HG02973 (cell line): Measurements from ENCODE around the gene RAB3B.

ENCODE experiments used
- ATAC-seq: cut with Tn5 transposase; IDR thresholded peaks from one replicate; pipeline ENCODE4 v1.9.1; 2021; ENCODE audit warnings: moderate library complexity; ENCODE audit not compliant: unreplicated experiment

RAB3B gene

GRCh38 chr1:51957618-51958017 lies 32.9 kb downstream of the RAB3B start:
- ATAC-seq, result no peak

- no peak for ATAC-seq
Observed at GRCh38 chr1:51956528-51957509, 33.7 kb downstream of the RAB3B start.

GRCh38 chr1:51955797-51956527 lies 34.5 kb downstream of the RAB3B start:
- ATAC-seq, result no peak

DNA sequence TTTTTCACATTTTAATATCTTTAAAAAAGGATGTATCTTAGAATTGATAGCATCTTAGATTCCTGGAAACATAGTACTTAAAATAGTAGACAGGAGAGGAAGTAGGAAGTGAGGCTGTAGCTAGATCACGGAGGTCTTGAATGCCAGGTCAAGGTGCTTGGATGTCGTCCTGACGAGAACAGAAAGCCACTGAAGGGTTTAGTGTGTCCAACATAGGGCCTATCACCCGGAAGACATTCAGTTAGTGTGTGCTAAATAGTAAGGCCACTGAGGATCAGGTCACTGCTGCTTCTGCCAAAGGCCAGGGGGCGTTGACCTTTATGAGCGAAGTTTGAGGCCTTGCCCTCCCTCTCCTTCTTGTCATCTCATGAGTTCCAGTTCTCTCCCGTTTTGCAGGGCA lies 35.7 kb downstream of the RAB3B start:
- ATAC-seq, result no peak

- no peak for ATAC-seq
Observed at GRCh38 chr1:51953079-51953478, 37.4 kb downstream of the RAB3B start.

DNA sequence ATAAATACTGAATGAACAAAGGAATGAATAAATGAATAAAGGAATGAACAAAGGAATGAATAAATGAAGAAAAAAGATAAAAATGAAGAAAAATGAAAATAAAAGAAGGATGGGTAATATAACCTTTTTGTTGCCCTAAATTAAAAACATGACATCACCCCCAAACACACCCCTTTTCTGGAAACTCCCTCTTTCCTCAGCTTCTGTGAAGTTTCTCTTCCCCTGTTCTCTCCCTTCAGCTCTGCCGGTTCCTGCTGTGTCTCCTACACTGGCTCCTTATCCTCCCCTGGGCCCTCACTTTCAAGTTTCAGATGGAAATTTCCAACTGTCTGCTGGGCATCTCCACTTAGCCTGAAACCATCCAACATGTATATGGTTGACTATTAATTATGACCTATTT lies 37.9 kb downstream of the RAB3B start:
- ATAC-seq, result no peak

- ATAC-seq, result no peak
Observed at GRCh38 chr1:51950701-51951100, 39.8 kb downstream of the RAB3B start.

- ATAC-seq, result no peak
Observed at GRCh38 chr1:51949014-51949702, 41.3 kb downstream of the RAB3B start.

- ATAC-seq, result no peak
Observed at GRCh38 chr1:51948491-51948915, 42.0 kb downstream of the RAB3B start.

GRCh38 chr1:51946300-51946699 lies 44.2 kb downstream of the RAB3B start:
- ATAC-seq, result no peak

- ATAC-seq, result no peak
Observed at GRCh38 chr1:51945591-51945990, 44.9 kb downstream of the RAB3B start.

DNA sequence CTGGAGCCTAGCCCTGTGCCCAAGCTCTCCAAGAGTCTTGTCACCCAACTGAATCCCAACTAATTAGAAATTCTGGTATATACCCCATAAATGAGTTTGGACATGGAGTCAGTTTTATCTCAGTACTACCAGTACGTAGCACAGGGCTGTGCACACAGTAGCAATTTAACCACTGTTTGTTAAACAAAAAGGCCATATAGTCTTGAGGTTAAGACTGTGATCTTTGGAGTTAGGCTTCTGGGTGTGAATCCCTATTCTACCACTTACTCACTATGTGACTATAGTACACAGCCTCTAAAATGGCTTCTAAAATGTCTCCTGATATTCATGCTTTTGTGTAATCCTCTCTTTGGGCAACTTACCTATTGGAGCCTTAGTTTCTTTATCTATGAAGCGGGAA lies 48.2 kb downstream of the RAB3B start:
- no peak for ATAC-seq

GRCh38 chr1:51941528-51941927 lies 49.0 kb downstream of the RAB3B start:
- no peak for ATAC-seq

DNA sequence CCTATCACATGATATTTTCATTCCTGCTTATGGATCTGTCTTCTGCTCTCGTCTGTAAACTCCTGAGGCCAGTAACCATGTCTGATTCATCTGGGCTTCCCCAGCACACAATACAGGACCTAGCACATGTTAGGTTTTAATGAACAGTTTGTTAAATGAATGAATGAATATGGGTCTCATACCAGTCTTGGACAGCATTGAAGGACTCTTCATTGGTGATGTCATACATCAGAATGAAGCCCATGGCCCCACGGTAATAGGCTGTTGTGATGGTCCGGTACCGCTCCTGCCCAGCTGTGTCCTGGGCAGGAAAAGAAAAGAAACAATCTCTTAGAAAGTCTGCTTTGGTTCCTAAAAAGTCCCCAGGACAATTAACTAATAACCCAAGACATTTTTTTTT lies 53.4 kb downstream of the RAB3B start:
- no peak for ATAC-seq

DNA sequence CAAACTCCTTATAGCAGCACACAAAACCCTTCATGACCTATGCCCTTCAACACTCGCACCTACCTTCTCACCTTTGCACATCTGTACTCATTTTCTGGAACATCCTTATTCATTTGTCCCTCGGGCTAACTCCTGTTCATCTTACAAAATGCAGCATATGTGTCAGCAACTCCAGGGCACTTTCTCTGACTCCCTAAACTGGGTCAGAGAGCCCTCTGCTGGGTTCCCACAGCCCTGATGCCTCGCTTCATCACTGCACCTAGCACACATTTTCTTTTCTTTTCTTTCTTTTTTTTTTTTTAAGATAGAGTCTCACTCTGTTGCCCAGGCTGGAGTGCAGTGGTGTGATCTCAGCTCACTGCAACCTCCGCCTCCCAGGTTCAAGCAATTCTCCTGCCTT lies 54.0 kb downstream of the RAB3B start:
- ATAC-seq, result no peak

GRCh38 chr1:51933344-51933743 lies 57.2 kb downstream of the RAB3B start:
- no peak for ATAC-seq

- no peak for ATAC-seq
Observed at GRCh38 chr1:51930329-51930728, 60.2 kb downstream of the RAB3B start.

GRCh38 chr1:51928896-51929295 lies 61.6 kb downstream of the RAB3B start:
- no peak for ATAC-seq

GRCh38 chr1:51927029-51927428 lies 63.5 kb downstream of the RAB3B start:
- no peak for ATAC-seq

GRCh38 chr1:51926171-51926812 lies 64.2 kb downstream of the RAB3B start:
- ATAC-seq, result no peak

- no peak for ATAC-seq
Observed at GRCh38 chr1:51924455-51924854, 66.0 kb downstream of the RAB3B start.
